NCI-H524 treated with DMSO at 0.1 percent for 48 hours (cell line): ENCODE results near the gene LRRC18.

Experiments
- DNase-seq: peaks from one replicate; lab custom pipeline; 2025; lab: John Stamatoyannopoulos, UW

Gene LRRC18

DNA sequence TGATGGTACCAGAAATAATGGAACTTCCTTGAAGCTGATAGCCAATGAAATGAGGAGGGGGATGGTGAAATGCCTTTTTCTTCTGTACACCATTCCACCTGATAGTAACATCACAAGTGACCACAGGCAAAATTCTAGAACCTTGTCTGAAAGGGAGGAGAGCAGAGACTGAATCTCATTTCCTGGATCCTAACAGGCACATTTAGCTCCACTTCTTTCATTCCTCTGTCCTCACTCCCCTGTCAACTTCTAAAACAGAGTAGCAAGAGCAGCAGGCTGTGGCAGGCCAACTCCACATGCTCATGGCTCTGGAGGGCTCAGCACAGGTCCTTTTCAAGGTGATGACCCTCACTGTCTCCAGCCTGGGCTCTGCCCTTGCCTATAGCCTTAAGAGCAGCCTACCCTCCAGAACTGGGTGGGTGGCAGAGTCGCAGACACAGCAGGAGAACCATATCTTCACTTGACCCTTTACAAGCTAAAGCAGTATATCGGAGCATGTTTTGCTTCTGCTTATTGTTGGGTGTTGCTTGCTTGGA is at the start of gene LRRC18:
Gene LRRC18, minus strand, starts transcription at position 51 of the 536 bp plus-strand sequence. CDS start 25,685 bp downstream, outside the sequence.
- no peak for DNase-seq

DNA sequence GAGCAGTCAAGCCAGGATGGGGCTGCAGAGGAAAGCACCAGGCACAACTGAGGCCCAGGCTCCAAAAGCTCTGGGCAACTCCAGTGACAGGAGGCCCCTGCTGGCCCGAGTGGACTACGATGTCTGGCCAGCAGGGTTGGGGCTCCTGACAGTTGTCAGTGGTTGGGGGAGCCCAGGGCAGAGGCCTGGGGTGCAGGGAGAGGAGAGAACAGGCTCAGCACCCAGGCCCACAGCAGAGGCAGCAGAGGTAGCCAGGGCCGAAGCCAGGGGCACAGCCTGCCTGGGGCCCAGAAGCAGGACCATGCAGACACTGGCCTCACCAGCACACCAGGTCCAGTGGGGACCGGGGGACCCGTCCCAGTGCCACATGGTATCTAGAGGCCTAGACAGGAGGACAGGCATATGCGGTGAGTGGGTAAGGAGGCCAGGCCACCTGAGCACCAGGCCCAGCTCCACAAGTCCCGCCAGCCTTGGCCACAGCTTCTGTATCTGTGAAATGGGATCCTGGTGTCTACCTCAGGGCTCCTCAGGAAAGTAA is 46.0 kb upstream of the LRRC18 start:
- DNase-seq, result no peak

DNA sequence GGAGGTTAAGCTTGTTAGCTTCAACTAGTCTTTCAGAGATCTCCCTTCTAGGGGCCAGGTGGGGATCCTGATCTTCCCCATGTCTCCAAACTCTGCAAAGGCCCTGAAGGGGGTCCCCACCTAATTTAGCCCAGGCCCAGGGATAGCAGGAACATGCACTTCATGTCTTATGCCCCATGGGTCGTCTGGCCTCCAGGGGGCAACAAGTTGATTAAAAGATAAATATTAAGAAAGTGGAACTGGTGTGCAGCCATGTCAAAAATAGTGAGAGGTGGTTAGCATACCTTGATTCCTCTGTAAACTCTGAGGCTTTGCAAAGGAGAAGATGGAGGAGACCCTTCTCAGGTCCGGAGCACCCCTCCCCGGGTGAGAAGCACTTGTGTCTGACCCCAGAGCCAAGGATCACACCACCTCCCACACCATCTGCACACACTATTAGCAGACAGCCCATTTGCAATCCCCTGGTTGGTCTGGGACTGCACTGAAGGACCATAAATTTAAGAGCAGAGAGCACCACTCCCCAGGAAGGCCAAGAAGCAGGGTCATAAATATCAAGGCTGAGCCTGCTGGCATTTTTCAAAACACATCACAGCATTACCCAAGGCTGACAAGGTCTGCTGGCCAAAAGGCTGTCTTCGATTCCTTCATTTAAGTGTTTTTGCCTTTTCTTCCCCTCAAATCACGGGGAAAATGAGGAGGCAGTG is 44.2 kb upstream of the LRRC18 start:
- DNase-seq, result no peak

DNA sequence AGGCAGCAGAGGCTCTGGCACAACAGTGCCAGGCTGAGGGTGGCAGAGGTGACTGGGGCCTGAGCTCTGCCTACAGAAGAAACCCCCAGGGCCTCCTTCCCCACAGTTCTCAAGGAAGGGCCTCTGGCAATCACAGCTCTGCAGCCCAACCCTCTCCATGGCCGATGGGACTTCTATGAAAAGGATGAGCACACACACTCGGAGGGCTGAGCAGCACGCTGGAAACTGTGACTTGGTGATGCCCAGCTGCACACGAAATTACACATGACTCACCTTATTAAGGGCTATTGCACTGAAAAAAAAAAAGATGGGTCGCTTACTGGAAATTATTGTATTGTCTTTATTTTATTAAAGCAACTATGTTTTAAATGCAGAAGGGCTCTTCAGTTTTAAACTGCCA is 42.9 kb upstream of the LRRC18 start:
- DNase-seq, result no peak

DNA sequence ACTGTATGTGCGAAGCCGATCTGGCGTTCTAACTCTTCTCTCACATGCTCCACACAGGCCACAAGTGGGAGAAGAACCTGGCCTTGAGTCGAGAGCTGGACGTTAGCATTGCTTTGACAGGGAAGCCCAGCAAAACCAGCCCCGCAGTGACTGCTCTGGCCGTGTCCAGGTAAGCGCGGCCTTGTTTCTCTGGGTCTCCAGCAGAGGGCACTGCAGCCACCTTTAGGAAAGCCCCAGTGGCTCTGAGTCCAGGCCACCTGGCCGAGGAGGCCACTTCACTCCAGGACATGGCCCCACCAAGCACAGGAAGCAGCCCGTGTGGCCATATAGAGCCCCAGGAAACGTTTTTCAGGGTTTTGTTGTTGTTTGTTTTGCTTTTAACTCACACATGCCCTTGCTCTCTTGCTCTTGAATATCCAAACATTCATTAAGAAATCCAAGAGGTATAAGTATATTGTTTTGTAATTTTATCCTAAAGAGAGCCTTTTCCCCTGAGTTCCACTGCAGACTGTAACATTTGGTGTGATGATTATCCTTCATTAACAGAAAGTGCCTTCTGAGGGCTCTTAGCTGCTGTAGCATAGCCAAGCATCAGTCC is 41.8 kb upstream of the LRRC18 start:
- DNase-seq, result no peak

DNA sequence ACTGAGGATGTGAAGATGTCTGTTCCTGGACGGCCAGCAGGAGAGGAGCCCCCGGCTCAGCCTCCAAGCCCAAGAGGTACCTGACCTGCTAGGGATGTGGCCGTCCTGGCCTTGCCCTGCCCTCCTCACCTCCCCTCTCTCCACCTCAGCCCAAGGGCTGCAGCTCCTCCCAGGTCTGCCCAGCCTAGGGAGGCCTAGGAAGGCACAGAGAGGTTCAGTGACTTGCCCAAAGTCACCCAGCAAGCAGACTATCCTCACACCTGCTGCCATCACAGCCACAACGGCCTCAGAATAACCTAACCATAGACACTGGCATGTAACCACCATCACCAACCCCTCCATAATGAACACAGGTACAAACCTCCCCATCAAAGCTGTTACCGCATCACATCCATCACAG is 38.7 kb upstream of the LRRC18 start:
- DNase-seq, result no peak

DNA sequence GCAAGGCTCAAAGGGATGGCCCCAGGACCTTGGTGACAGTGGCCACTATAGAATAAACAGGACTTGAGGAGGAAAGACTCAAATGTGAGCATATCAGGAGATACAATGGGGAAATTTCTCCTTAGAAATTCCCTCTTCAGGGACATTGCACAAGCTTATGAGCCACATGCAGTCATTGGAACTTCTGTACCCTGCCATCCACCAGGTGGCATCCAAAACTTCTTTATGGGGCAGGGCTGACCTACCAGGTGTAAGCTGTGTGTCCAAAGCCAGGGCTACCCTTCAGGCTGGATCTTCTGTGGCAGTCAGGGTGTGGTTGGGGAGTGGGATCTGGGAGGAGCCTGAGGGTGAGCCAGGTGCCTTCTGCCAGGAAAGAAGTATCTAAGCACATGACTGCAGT is 36.6 kb upstream of the LRRC18 start:
- DNase-seq, result no peak

DNA sequence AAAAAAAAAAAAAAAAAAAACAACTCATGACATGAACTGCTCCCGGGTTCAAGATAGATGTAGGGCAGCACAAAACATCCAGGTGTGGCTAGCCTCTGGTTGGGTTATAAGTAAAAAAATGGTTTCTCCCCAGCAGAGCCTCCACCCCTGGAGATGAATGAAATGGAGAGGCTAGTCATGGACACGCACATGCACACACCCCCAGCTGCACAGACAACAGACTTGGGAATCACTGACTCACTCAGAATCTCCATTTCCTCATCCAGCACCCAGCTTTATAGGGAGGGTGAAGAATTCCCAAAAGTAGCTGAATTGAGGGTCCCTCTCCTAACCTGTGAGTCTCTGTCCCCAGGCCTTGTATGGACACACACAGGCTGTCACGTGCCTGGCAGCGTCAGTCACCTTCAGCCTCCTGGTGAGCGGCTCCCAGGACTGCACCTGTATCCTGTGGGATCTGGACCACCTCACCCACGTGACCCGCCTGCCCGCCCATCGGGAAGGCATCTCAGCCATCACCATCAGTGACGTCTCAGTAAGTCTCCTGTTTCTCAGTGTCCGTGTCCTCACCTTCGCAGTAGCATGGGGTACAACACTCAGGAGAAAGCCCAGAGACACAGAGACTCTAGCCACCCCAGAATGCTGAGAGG is 35.0 kb upstream of the LRRC18 start:
- DNase-seq, result no peak

DNA sequence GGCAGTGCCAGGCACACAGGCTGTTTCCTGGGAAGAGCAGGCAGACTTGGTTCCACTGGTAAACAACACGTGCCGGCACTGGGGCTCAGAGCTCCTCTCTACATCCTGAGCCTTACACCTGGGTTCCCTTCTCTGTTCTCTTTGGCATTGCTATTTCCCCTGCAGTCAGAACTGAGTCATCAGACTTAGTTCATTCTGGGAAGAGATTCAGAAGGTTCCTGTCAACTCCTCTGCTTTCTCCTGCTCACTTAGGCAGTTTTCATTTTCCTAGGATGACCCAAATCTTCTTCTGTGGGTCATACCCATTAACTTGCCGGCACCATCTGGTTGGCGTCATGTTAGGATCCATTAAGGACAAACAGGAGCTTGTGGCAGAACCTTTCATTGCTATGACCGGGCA is 33.4 kb upstream of the LRRC18 start:
- no peak for DNase-seq

DNA sequence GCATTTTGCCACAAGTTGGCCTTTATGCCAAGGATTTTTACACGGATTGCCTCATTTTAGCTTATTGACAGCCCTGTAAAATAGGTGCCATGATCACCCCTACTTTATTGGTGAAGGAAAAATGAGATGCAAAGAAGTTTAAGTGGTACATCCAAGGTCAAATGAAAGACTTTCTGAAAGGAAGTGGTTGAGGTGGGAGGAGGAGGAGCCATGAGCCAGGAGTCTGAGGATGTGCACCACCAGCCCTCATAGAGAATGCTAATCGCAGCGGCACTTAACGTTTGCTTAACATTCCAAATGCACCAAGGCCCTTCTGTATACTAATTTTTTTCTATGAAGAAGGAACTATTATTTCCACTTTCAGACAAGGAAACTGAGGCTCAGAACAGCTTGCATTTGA is 31.0 kb upstream of the LRRC18 start:
- DNase-seq, result no peak

DNA sequence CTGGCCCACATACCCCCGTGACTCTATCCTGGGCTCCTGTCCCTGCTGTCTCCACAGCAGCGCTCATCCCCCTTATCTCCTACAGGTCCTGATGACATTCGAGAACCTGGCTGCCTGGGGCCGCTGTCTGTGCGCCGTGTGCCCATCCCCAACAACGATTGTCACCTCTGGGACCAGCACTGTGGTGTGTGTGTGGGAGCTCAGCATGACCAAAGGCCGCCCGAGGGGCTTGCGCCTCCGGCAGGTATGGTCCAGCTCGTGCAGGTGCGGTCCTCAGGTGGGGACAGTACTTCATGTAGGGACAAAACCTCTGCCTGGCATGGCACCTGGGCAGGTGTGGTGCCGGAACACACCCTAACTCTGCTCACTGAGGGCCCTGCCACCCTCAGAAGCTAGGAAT is 30.4 kb upstream of the LRRC18 start:
- DNase-seq, result no peak

DNA sequence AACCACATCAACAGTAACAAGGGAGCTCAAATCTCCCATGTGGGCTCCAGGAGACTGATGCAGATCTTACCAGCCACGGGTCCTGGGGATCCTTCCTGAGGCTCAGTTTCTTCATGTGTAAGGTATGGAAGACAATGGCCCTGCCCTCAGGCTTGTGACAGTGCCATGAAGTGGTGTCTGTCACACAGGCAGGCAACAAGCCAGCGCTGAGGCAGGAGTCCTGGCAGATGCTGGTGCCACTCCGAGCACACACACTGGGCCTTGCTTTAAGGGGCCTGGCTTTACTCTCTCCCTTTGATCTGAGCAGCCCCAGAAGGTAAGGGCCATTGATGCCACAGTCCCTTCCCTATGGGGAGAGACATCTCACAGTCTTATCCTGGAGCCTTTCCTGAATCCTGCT is 28.4 kb upstream of the LRRC18 start:
- no peak for DNase-seq

DNA sequence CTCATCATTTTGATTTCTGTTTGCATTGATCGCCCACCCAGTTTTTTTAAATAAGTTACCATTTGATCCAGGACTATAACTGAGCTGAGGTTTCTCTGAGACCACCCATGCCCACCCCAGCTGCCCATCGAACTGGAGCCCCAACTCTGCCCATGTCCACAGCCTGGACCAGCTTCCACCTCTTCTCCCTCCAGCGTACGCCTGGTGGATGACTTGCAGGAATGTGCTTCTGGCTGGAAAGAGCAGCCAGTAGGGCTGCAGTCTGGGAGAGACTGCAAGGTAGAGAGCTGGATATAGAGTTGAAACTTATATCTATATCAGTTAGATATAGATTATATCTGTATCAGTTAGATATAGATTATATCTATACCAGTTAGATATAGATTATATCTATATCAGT is 25.8 kb upstream of the LRRC18 start:
- DNase-seq, result no peak

DNA sequence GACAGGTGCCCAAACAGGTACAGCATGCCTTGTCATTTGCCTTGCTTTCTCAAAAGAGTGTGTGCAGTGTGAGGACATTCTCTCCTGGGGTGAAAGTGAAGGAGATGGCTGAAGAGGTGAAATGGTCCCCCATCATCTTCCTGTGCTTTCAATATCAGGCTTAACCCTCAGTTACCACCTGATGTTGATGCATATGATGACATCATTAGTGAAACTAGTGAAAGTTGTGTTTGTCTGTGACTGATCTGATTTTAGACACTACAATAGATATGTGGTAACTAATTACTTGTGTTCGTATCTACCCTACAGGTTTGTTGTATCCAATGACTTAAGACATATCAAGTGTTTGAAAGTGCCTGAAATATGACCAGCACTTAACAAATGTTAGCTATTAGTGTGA is 24.4 kb upstream of the LRRC18 start:
- DNase-seq, result no peak

DNA sequence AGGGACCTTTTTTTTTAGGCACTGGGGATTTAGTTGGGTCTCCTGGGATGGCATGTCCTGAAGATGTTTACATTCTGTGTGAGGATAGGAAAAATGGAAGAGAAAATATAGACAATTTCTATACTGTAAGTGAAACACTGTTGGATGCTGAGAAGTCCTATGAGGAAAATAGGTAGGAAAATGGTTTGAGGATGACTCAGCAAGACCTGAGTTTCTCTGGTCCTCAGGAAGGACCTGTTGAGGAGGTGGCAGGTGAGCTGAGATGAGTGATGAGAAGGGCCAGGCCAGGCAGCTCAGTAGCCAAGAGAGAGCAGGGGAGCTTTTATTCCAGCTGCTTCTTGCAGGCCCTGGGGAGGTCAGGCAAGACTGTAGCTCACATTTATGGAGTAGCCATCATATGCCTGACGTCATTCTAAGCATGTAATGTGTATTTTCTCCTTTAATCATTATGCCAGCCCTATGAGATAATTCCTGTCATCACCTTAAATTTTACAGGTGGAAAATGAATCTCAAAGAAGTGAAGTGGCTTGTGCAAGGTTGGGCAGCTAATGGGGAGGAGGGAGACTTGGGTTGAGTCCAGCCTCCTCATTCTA is 19.1 kb upstream of the LRRC18 start:
- DNase-seq, result no peak

DNA sequence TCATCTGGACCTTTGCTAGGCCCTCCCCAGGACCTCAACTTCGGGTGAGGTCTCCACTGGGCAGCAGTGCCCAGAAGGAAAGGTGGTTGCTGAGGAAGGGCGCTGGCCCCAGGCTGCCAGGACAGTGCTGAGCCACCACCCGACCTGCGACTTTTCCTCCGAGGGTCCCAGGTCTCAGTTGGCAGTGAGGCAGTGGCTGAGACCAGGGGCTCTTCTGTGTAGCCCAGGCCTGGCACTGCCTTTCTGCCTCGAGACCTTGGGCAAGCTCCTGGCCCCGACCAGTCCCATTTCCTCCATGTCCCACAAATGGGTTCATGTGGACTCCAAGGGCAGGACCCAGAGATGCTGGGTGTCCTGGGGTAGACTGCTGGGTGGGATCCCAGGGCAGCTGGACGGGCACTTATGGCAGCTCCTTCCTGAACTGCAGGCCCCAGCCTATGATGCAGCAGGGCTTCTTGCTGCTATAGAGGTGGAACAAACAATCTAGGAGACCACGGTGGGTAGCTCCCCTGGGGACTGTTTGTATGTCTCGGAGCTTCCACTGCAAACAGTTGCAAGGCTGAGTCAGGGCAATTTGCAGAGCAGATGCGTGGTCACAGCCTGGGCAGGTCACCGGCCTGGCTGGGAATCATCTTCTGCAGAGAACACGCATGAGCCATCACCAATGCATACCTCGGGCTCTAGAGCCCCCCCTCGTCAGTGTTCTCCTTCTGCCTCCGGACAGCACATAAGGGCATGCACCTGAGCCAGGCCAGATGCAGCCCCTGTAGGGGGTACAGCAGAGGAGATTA is 17.9 kb upstream of the LRRC18 start:
- DNase-seq, result no peak

DNA sequence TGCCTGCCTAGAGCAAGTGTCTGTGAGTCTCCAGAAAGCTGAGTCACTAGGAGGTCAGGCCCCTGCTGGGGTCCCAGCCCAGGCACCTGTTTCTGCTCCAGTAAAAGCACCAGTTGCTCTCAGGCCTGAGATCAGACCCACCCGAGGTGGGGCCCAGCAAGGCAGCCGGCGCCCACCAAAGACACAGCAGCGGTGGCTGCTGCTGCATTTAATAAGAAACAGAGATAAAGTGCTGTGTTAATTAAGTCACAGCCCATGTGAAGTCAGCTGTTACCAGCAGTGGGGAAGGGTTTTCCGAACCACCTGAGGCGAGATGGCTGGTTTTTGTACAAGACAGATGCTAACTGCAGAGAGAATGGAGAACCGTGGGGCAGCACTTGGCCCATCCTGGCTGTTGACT is 12.1 kb upstream of the LRRC18 start:
- no peak for DNase-seq

DNA sequence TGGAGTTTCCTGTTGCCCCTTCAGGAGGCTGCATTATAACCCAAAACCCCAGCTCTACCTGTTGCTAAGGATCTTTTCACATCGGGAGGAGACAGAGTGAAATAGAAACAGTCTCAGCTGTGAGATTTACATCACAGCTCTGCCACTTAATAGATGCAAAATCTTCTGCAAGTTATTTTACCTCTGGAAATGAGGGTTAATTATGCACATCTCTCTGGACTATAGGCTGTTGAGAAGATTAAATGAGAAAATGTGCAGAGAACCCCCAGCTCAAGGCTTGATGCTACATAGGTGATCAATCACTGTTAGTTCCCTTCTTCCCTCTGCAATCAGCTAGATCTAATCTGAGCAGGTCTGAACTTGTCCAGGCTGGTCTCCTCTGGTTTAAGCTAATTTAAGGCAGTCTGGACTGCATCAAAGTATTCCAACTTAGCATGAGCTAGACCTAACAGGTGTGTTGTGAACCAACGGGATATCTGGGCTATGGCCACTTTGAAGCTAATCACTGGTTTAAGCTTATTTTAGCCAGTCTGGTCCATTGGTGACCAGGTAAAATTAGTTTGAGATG is 8.9 kb upstream of the LRRC18 start:
- no peak for DNase-seq

DNA sequence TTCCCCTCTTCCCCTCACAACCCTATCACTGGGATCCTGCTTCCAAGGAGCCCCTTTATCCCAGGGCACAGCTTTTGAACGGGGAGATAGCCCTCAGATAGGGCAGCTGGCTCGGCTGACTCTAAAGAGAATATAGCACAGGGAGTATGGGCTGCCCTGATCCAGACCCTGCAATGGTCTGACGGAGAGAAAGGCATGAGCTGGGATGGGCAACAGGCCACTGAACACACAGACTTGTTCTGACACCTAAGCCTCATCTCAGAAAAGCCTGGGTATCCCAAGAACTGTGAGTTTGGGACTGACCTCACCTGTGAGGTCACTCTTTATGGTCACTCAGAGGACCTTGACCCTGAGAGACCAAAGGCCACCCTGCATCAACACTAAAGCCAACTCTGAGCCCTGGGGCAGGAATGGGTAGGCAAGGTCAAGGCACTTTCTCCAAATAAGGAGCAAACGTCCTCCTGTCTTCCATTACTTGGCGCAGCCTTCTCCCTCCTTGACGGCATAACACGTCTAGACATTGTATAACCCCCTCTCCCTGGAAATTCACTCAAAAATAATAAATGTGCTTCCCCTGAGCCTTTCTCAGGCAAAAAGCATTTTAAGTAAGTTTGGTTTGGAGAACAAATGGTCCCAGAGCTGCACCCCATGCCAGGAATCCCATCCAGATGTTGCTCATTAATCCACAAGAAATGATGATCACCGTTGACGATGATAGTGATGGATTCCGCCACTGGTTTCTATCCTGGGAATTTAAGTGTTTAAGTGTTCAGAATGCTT is 8.2 kb upstream of the LRRC18 start:
- no peak for DNase-seq

DNA sequence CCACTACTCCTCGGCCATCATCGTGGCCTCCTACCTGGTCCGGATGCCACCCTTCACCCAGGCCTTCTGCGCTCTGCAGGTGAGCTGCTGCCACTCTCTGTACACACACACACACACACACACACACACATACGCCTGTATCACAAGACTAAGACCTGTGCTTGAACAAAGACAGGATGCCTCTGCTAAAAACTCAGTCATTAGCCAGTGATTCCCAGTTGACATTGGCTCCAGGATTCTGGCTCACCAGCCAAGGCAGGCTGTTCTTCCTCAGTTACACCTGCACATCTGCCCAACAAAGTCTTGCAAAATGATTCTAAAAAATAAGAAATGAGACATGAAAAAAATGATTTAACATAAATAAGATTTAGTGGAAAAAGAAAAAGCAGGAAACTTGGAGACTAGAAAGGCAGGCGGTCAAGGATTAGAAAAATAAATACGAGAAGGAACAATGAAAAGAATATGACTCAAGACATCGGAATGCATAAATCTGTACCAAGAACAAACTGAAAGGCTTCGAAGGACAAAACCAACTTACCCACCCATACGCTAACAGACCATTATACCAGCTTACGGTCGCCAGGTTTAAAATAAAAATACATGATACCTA is 7.4 kb upstream of the LRRC18 start:
- no peak for DNase-seq
